Testis (tissue), 3 donors: Measurements from ENCODE around the gene ITPK1. TPM values are rescaled to one million over a fixed set of nuclear protein-coding genes. Genes with fewer than 3 reads are reported as not detected.
A peak's percentile ranks its signal among the peaks of the same experiment; 100 is the strongest.

ENCODE experiments used
- DNase-seq: peaks from one replicate; pipeline ENCODE4 v3.0.0-alpha.2; 2019
- H3K27ac ChIP-seq, 2 donors: fragments of 200-600 bp; sonication (generic); one replicate each; pipeline ENCODE4 v1.5.1; 2019
- H3K27me3 ChIP-seq: fragments of 200-600 bp; sonication (generic); one replicate; pipeline ENCODE4 v1.5.1; 2019
- H3K36me3 ChIP-seq: fragments of 200-600 bp; sonication (generic); one replicate; pipeline ENCODE4 v1.5.1; 2017; ENCODE audit warnings: low read depth; ENCODE audit errors: missing control alignments
- H3K4me1 ChIP-seq: fragments of 200-600 bp; sonication (generic); one replicate; pipeline ENCODE4 v1.5.1; 2019
- H3K4me3 ChIP-seq, 2 donors: fragments of 200-600 bp; sonication (generic); one replicate each; pipeline ENCODE4 v1.5.1; 2017 to 2019
- H3K9me3 ChIP-seq: fragments of 200-600 bp; sonication (generic); one replicate; pipeline ENCODE4 v1.5.1; 2017
- CTCF ChIP-seq, 3 experiments: fragments of 450-650 bp in 2 of 3; fragments of 200-600 bp in 1 of 3; sonication (generic) in 1 of 3; IDR thresholded peaks; one replicate each; pipeline ENCODE4 v1.5.1; 2016 to 2019; ENCODE audit warnings: antibody characterized with exemption in 3 of 3, mild to moderate bottlenecking in 2 of 3, moderate library complexity in 1 of 3
- POLR2A ChIP-seq: fragments of 450-650 bp; IDR thresholded peaks from one replicate; pipeline ENCODE4 v1.6.1; 2017; ENCODE audit warnings: antibody characterized with exemption, mild to moderate bottlenecking, moderate library complexity
- WGBS, 2 donors: methylation state at CpG; one replicate each; pipeline ENCODE4 v1.1.5; 2018; 5-methylcytosine and 5-hydroxymethylcytosine counted together
- intact Hi-C: fragments of 100-400 bp; cut with DNase I; formaldehyde crosslinking; loops from one replicate; pipeline ENCODE4 v1.15.1; 2023; ENCODE audit warnings: low total_unique reads
- polyA plus RNA-seq: library from polyadenylated mRNA; stranded (reverse); fragments of 350-450 nt; fragmentation: Illumina TruSeq; extraction: RNeasy Lipid Tissue Mini Kit (QIAGEN cat#74804); gene quantifications from one replicate; pipeline ENCODE4 v1.2.3, GENCODE V29; 2014; ENCODE audit warnings: low read depth, low replicate concordance; ENCODE audit not compliant: insufficient read depth
- total RNA-seq, 2 donors: library from RNA; depleted of rRNA; stranded (reverse); fragments of >200 nt; gene quantifications; one replicate each; pipeline ENCODE4 v1.2.3, GENCODE V29; 2016

ITPK1 gene
- total and polyA plus RNA-seq, 3 donors from 2014 or later = 78.3 to 92.5 (median 90.6) TPM

- 90 to 93% methylated on average over 5 to 15 of the region's 17 CpGs for WGBS, 2 donors
- DNase-seq = no peak
- no peak overlapping the region for H3K27ac ChIP-seq
These were observed 141.0 kb downstream of the ITPK1 start for GRCh38 chr14:92974541-92975345.

DNA sequence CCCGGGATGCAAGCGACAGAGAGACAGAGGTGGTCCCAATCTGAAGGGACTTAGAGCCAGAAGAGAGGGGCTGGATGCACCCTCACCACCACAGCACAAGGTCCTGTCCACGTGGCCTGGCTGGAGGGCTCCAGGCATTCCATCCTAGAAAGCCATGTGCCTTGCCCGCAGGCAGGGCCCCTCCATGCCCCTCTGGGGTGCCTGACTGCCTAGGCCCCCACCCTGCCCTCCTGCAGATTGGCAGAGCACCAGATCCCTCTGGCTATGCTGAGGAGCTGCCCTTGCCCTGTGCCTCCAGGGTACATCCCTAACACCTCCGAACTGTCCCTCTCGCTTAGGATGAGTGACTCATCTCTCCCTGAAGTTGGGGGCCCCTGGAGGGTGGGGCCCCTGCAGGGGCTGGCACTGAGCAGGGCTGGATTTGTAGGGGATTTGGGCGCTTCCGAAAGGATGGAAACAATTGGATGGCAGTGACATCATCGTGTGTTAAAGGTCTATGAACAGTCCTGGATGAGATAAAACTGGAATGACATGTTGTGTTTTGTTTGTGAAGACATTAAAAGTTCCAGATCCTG lies 141.8 kb downstream of the ITPK1 start:
- Histone ChIP-seq H3K9me3 (no peaks in the 10 kb centered on the region), H3K4me3 (no peak overlapping the region), H3K36me3 (no peaks in the 10 kb centered on the region), H3K27me3 (no peaks in the 10 kb centered on the region), H3K27ac (peak overlapping the region in 1 of 2 donors; percentile 62), H3K4me1 (peaks cover 26% of the 10 kb centered on the region)
- intact Hi-C loops = no loop called here
- TF ChIP-seq POLR2A = no peak
- no peak for TF ChIP-seq CTCF (IDR thresholded peaks at IDR 0.05)
- WGBS, 2 donors = 68 to 82% methylated on average over 7 to 9 of the region's 9 CpGs
- DNase-seq = no peak

More at GRCh38 chr14:92974541-92975345, 141.0 kb downstream of the ITPK1 start:
- H3K4me3 ChIP-seq = no peak overlapping the region
- H3K36me3 ChIP-seq = no peaks in the 10 kb centered on the region
- intact Hi-C loops = no loop called here
- no peaks in the 10 kb centered on the region for H3K9me3 ChIP-seq
- no peaks in the 10 kb centered on the region for H3K27me3 ChIP-seq
- peaks cover 20% of the 10 kb centered on the region for H3K4me1 ChIP-seq
- TF ChIP-seq POLR2A = no peak
- TF ChIP-seq CTCF (IDR thresholded peaks at IDR 0.05) = no peak

- TF ChIP-seq CTCF (IDR thresholded peaks at IDR 0.05) (peak; percentile 85 to 97 (median 90)), POLR2A (no peak)
- Histone ChIP-seq H3K4me3 (no peak overlapping the region), H3K9me3 (no peaks in the 10 kb centered on the region), H3K27ac (peak overlapping the region in 1 of 2 donors; percentile 64), H3K4me1 (peaks cover 26% of the 10 kb centered on the region), H3K36me3 (no peaks in the 10 kb centered on the region), H3K27me3 (no peaks in the 10 kb centered on the region)
- DNase-seq = peak; percentile 93
- intact Hi-C loops = no loop called here
- 37 to 55% methylated on average over 8 to 12 of the region's 12 CpGs for WGBS, 2 donors
These were observed 142.4 kb downstream of the ITPK1 start for GRCh38 chr14:92973261-92973797.

GRCh38 chr14:92971601-92972180 lies 144.0 kb downstream of the ITPK1 start:
- intact Hi-C loops = no loop called here
- 93 to 95% methylated on average over 13 to 16 of the region's 16 CpGs for WGBS, 2 donors
- peaks cover 26% of the 10 kb centered on the region for H3K4me1 ChIP-seq

More at GRCh38 chr14:92971601-92972180, 144.0 kb downstream of the ITPK1 start:
- Histone ChIP-seq H3K36me3 (no peaks in the 10 kb centered on the region), H3K27me3 (no peaks in the 10 kb centered on the region), H3K9me3 (no peaks in the 10 kb centered on the region), H3K27ac (peak overlapping the region in 1 of 2 donors; percentile 64), H3K4me3 (no peak overlapping the region)
- TF ChIP-seq POLR2A (no peak), CTCF (IDR thresholded peaks at IDR 0.05) (no peak)
- DNase-seq = no peak
